ENCODE data around the gene GPR84. TPM values are rescaled to one million over a fixed set of nuclear protein-coding genes. Genes with fewer than 3 reads are reported as not detected.

GPR84 gene
- total RNA-seq, 1 donor from 2014 or later: not detected

GRCh38 chr12:54363618-54364017, 668 bp downstream of the GPR84 start:
- Mint-ChIP-seq H3K9me3 (no peaks in the 10 kb centered on the region), H3K4me3 (no peak overlapping the region), H3K27ac (no peak overlapping the region), H3K27me3 (peaks cover 15% of the 10 kb centered on the region), H3K4me1 (ENCODE audit: unreplicated experiment) (peaks cover 24% of the 10 kb centered on the region), H3K36me3 (no peaks in the 10 kb centered on the region)
- DNase-seq (ENCODE audit: extremely low spot score, unreplicated experiment): no peak
- no peak for TF ChIP-seq CTCF (conservative IDR thresholded peaks at IDR 0.05)

- Mint-ChIP-seq H3K27me3 (peaks cover 15% of the 10 kb centered on the region), H3K27ac (no peak overlapping the region), H3K4me3 (no peak overlapping the region), H3K36me3 (no peaks in the 10 kb centered on the region), H3K9me3 (no peaks in the 10 kb centered on the region), H3K4me1 (ENCODE audit: unreplicated experiment) (peaks cover 18% of the 10 kb centered on the region)
- no peak for DNase-seq (ENCODE audit: extremely low spot score, unreplicated experiment)
- no peak for TF ChIP-seq CTCF (conservative IDR thresholded peaks at IDR 0.05)
Measured at GRCh38 chr12:54363047-54363446, 1.2 kb downstream of the GPR84 start.

GRCh38 chr12:54360717-54361456, 3.4 kb downstream of the GPR84 start:
- TF ChIP-seq CTCF (conservative IDR thresholded peaks at IDR 0.05): peak; percentile 96
- peaks cover 15% of the 10 kb centered on the region for H3K27me3 Mint-ChIP-seq
- peak overlapping the region; percentile 80 for H3K4me3 Mint-ChIP-seq
- DNase-seq (ENCODE audit: extremely low spot score, unreplicated experiment): peak; percentile 84
- H3K27ac Mint-ChIP-seq: peak overlapping the region; percentile 91
- peaks cover 24% of the 10 kb centered on the region for H3K4me1 Mint-ChIP-seq (ENCODE audit: unreplicated experiment)
- no peaks in the 10 kb centered on the region for H3K9me3 Mint-ChIP-seq
- no peaks in the 10 kb centered on the region for H3K36me3 Mint-ChIP-seq

- H3K9me3 Mint-ChIP-seq: no peaks in the 10 kb centered on the region
- DNase-seq (ENCODE audit: extremely low spot score, unreplicated experiment): no peak
- H3K27me3 Mint-ChIP-seq: peaks cover 14% of the 10 kb centered on the region
- peak overlapping the region; percentile 91 for H3K27ac Mint-ChIP-seq
- no peak overlapping the region for H3K4me3 Mint-ChIP-seq
- no peak for TF ChIP-seq CTCF (conservative IDR thresholded peaks at IDR 0.05)
- peaks cover 34% of the 10 kb centered on the region for H3K4me1 Mint-ChIP-seq (ENCODE audit: unreplicated experiment)
- no peaks in the 10 kb centered on the region for H3K36me3 Mint-ChIP-seq
Measured at GRCh38 chr12:54359762-54360351, 4.4 kb downstream of the GPR84 start.

- no peak for TF ChIP-seq CTCF (conservative IDR thresholded peaks at IDR 0.05)
- Mint-ChIP-seq H3K27ac (no peak overlapping the region), H3K27me3 (peaks cover 7% of the 10 kb centered on the region), H3K4me3 (no peak overlapping the region), H3K36me3 (no peaks in the 10 kb centered on the region), H3K4me1 (ENCODE audit: unreplicated experiment) (peaks cover 38% of the 10 kb centered on the region), H3K9me3 (no peaks in the 10 kb centered on the region)
- DNase-seq (ENCODE audit: extremely low spot score, unreplicated experiment): peak; percentile 96
Measured at GRCh38 chr12:54358945-54359761, 5.1 kb downstream of the GPR84 start.
